ENCODE data around the gene STARD3.
"Not testable (repeated sequence)": the region's sequence is repeated elsewhere in the genome, so short reads cannot be mapped to it uniquely, and the experiment has no call there.

Gene STARD3

GRCh38 chr17:39636927-39637736 is at the start of gene STARD3:
STARD3 (plus strand) TSS chr17:39637144; CDS start chr17:39653532, 16,388 bp downstream.
- DNase-seq (ENCODE audit: low spot score) = peak; percentile 96

- not testable (repeated sequence) for DNase-seq (ENCODE audit: low spot score)
Measured at GRCh38 chr17:39590180-39590579, 46.8 kb upstream of the STARD3 start.

- DNase-seq (ENCODE audit: low spot score) = no peak
Measured at GRCh38 chr17:39591958-39592954, 44.7 kb upstream of the STARD3 start.

- no peak for DNase-seq (ENCODE audit: low spot score)
Measured at GRCh38 chr17:39593371-39593770, 43.6 kb upstream of the STARD3 start.

- no peak for DNase-seq (ENCODE audit: low spot score)
Measured at GRCh38 chr17:39595294-39595693, 41.6 kb upstream of the STARD3 start.

GRCh38 chr17:39595928-39596510 is 40.9 kb upstream of the STARD3 start:
- no peak for DNase-seq (ENCODE audit: low spot score)

GRCh38 chr17:39596543-39597267 is 40.2 kb upstream of the STARD3 start:
- DNase-seq (ENCODE audit: low spot score) = no peak

GRCh38 chr17:39597372-39598046 is 39.4 kb upstream of the STARD3 start:
- no peak for DNase-seq (ENCODE audit: low spot score)

GRCh38 chr17:39598047-39598481 is 38.9 kb upstream of the STARD3 start:
- no peak for DNase-seq (ENCODE audit: low spot score)

- DNase-seq (ENCODE audit: low spot score) = no peak
Measured at GRCh38 chr17:39598630-39599003, 38.3 kb upstream of the STARD3 start.

- DNase-seq (ENCODE audit: low spot score) = no peak
Measured at GRCh38 chr17:39599004-39599664, 37.8 kb upstream of the STARD3 start.

- no peak for DNase-seq (ENCODE audit: low spot score)
Measured at GRCh38 chr17:39599665-39600231, 37.2 kb upstream of the STARD3 start.

- DNase-seq (ENCODE audit: low spot score) = no peak
Measured at GRCh38 chr17:39600288-39600996, 36.5 kb upstream of the STARD3 start.

- no peak for DNase-seq (ENCODE audit: low spot score)
Measured at GRCh38 chr17:39600997-39601597, 35.8 kb upstream of the STARD3 start.

- no peak for DNase-seq (ENCODE audit: low spot score)
Measured at GRCh38 chr17:39601758-39602532, 35.0 kb upstream of the STARD3 start.

- no peak for DNase-seq (ENCODE audit: low spot score)
Measured at GRCh38 chr17:39602533-39603303, 34.2 kb upstream of the STARD3 start.

- no peak for DNase-seq (ENCODE audit: low spot score)
Measured at GRCh38 chr17:39603304-39604016, 33.5 kb upstream of the STARD3 start.
